AML-193 (cell line): ENCODE data around the gene MTHFS.

Source experiments
- DNase-seq, 2 experiments: peaks; one replicate each; lab custom pipeline; 2025; lab: John Stamatoyannopoulos, UW

Gene MTHFS

DNA sequence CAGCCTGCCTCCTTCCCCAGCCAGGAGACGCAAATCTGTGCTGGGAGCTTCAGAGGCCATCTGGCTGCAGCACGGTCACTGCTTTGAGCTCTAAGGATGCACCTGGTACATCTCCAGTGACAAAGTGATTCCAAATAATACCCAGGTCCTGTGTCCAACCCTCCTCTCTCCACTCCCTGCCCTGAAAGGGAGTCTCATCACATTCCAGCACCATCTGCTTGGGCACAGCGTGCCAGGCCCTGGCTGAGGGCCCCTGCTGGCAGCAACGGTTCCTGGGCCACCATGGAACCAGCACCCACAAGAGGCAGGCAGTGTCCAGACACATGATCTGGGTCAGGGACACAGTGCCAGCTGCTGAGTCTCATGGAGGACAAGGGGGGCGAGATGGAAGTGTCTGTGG, 81.3 kb downstream of the MTHFS start:
- no peak for DNase-seq

DNA sequence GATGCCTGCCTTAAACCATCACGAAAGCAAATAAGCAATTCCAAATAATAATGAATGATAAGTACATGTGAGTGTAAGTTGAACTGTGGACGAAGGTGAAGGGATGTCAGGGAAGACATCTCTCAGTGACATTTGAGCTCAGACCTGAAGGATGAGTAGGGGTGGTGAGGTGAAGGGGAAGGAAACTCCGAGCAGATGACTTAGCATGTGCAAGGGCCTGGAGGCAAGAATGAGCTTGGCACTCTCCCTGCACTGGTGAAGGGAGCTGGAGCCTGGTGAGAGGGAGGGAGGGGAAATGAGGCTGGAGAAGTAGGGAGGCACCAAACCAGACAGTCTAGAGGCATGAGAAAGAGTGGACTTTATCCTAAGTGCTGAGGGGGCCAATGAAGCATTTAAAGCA, 84.3 kb downstream of the MTHFS start:
- peak; percentile 9 to 11 for DNase-seq

DNA sequence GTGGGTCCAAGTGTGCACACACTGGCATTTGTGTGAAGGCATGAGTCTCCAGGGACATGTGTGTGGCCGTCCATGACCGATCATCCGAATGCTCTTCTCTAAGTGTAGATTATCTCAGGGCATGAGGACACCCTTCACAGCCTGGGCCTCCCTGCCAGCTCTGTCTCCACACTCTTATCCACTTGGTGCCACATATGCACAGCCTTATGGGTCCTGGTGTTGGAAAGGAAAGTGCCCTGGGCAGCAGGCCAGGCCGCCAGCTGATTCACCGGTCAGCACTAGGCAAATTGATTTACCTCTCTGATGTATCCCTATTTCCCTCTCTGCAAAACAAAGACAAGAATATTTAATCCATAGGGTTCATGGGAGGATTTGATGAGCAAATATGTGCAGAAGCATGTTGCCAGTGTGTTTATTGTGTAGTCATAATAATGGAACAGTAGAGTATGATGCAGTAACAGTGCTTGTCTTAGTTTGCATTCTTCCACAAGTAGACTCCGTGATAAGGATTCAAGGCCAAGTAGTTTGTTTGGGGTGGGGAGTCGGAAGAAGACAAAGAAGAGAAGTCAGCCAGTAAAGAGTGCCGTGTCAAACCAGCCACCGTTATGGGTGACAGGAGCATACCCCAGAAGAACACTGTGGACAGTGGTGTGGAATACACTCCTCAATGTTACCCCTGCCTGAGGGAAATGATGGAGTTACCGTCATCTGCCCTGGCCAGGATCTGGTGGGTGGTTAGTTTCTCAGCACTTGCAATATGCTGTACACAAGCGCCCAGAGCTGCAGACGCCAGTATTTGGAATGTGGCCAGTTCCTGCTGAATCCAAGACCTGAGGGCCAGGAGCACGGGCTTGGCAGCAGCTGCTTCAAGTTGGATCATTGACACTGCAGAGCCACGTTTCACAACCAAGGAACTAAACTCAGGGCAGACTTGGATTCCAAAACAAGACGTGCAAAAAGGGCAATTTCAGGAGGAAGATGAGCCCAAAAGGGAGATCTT, 85.1 kb downstream of the MTHFS start:
- DNase-seq = no peak

DNA sequence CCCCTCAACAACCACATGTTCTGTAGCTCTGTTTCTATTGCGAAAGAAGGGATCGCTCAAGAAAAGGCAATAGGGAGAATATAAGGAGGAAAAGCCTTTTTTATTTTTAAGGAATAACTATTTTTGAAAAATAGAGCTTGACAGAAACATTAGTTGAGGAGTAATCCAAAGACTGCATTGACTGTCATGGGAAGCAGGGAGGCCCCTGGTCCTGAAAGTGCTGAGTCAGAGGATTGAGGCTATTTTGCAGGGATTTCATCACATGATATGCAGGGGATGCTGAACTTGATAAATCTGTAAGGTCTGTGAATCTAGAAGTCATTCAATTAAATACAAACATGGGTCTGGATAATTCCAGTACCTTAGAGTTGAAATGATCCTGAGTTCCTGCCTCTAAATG, 92.0 kb downstream of the MTHFS start:
- DNase-seq = no peak

DNA sequence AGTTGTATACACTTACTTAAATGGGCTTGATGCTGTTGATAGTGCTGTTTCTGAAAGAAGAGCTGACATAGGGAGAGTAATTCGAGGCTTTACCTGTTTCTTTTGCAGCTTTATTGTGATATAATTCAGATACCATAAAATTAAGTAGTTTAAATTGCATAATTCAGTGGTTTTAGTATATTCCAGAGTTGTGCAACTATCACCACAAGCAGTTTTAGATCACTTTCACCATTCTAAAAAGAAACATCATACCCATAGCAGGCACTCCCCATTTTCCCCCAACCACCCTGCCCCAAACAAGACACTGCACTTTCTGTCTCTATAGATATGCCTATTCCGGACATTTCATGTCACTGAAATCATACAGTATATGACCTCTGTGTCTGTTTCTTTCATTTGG, 98.5 kb downstream of the MTHFS start:
- peak; percentile 77 to 80 for DNase-seq
